Measurements from ENCODE around the gene TPD52L1.

Gene TPD52L1

GRCh38 chr6:125142618-125143017 lies 11.0 kb upstream of the TPD52L1 start:
- TF ChIP-seq SIN3A (IDR thresholded peaks at IDR 0.05; ENCODE audit: borderline replicate concordance, insufficient read depth, low read length) (no peak), TAF1 (IDR thresholded peaks at IDR 0.05; ENCODE audit: borderline replicate concordance, insufficient read depth, low read length) (no peak), REST (IDR thresholded peaks at IDR 0.05; ENCODE audit: insufficient read depth in 1 of 2, low read depth in 2 of 2, low read length in 2 of 2) (no peak), FOXP2 (optimal IDR thresholded peaks at IDR 0.05; ENCODE audit: borderline replicate concordance, extremely low read depth, extremely low read length, insufficient read depth) (no peak), POLR2AphosphoS5 (IDR thresholded peaks at IDR 0.05; ENCODE audit: low read depth, low read length) (no peak)

GRCh38 chr6:125144822-125145221 lies 8.8 kb upstream of the TPD52L1 start:
- TF ChIP-seq POLR2AphosphoS5 (IDR thresholded peaks at IDR 0.05; ENCODE audit: low read depth, low read length) (no peak), FOXP2 (optimal IDR thresholded peaks at IDR 0.05; ENCODE audit: borderline replicate concordance, extremely low read depth, extremely low read length, insufficient read depth) (no peak)

GRCh38 chr6:125149256-125150144 lies 4.1 kb upstream of the TPD52L1 start:
- no peak for TF ChIP-seq TAF1 (IDR thresholded peaks at IDR 0.05; ENCODE audit: borderline replicate concordance, insufficient read depth, low read length)
- no peak for TF ChIP-seq REST (IDR thresholded peaks at IDR 0.05; ENCODE audit: insufficient read depth in 1 of 2, low read depth in 2 of 2, low read length in 2 of 2)
- TF ChIP-seq SIN3A (IDR thresholded peaks at IDR 0.05; ENCODE audit: borderline replicate concordance, insufficient read depth, low read length): no peak
- TF ChIP-seq POLR2AphosphoS5 (IDR thresholded peaks at IDR 0.05; ENCODE audit: low read depth, low read length): no peak
- no peak for TF ChIP-seq FOXP2 (optimal IDR thresholded peaks at IDR 0.05; ENCODE audit: borderline replicate concordance, extremely low read depth, extremely low read length, insufficient read depth)

GRCh38 chr6:125151700-125152099 lies 1.9 kb upstream of the TPD52L1 start:
- TF ChIP-seq FOXP2 (optimal IDR thresholded peaks at IDR 0.05; ENCODE audit: borderline replicate concordance, extremely low read depth, extremely low read length, insufficient read depth) (no peak), SIN3A (IDR thresholded peaks at IDR 0.05; ENCODE audit: borderline replicate concordance, insufficient read depth, low read length) (no peak), REST (IDR thresholded peaks at IDR 0.05; ENCODE audit: insufficient read depth in 1 of 2, low read depth in 2 of 2, low read length in 2 of 2) (no peak), TAF1 (IDR thresholded peaks at IDR 0.05; ENCODE audit: borderline replicate concordance, insufficient read depth, low read length) (no peak), POLR2AphosphoS5 (IDR thresholded peaks at IDR 0.05; ENCODE audit: low read depth, low read length) (no peak)

- TF ChIP-seq FOXP2 (optimal IDR thresholded peaks at IDR 0.05; ENCODE audit: borderline replicate concordance, extremely low read depth, extremely low read length, insufficient read depth) (no peak), SIN3A (IDR thresholded peaks at IDR 0.05; ENCODE audit: borderline replicate concordance, insufficient read depth, low read length) (no peak), POLR2AphosphoS5 (IDR thresholded peaks at IDR 0.05; ENCODE audit: low read depth, low read length) (no peak), REST (IDR thresholded peaks at IDR 0.05; ENCODE audit: insufficient read depth in 1 of 2, low read depth in 2 of 2, low read length in 2 of 2) (no peak), TAF1 (IDR thresholded peaks at IDR 0.05; ENCODE audit: borderline replicate concordance, insufficient read depth, low read length) (no peak)
These were observed 666 bp downstream of the TPD52L1 start for GRCh38 chr6:125154118-125154760.
